ENCODE measurements around the gene KXD1.
"Not testable (repeated sequence)": the region's sequence is repeated elsewhere in the genome, so short reads cannot be mapped to it uniquely, and the experiment has no call there.

KXD1 gene, protein sequence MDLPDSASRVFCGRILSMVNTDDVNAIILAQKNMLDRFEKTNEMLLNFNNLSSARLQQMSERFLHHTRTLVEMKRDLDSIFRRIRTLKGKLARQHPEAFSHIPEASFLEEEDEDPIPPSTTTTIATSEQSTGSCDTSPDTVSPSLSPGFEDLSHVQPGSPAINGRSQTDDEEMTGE

GRCh38 chr19:18557411-18558201, at the start of gene KXD1:
Gene KXD1 (plus strand): TSS chr19:18557870. CDS start chr19:18562057, 4,187 bp downstream.
- DNase-seq = peak; percentile 98 to 99

GRCh38 chr19:18508585-18508984, 49.1 kb upstream of the KXD1 start:
- DNase-seq = no peak

DNA sequence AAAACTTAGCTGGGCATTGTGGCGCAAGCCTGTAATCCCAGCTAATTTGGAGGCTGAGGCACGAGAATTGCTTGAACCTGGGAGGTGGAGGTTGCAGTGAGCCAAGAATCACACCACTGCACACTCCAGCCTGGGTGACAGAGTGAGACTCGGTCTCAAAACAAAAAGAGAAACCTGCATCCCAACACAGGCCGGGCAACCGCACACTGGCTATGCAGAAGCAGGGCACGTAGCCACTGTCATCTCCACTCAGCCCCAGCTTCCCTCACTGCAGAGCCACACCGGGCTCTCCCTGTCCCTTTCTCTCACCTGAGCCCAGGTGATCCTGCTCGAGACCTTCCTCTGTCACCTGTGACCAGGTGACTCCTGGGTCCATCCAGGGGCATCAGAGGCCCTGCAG, 47.5 kb upstream of the KXD1 start:
- DNase-seq = no peak

DNA sequence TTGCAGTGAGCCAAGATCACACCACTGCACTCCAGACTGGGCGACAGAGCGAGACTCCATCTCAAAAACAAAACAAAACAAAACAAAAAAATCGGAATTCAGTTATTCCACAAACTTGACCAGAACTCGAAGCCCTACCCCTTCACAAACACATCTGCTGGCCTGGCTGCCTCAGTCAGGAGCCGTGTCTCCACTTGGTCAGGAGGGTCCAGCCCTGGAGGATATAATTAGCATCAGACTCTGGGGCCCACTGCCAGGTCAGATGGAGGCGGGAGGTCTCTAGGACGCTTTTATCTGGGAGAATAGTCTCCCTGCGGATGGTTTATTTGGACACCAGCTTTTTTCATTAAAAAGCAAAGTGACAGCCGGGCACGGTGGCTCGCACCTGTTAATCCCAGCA, 43.8 kb upstream of the KXD1 start:
- no peak for DNase-seq

DNA sequence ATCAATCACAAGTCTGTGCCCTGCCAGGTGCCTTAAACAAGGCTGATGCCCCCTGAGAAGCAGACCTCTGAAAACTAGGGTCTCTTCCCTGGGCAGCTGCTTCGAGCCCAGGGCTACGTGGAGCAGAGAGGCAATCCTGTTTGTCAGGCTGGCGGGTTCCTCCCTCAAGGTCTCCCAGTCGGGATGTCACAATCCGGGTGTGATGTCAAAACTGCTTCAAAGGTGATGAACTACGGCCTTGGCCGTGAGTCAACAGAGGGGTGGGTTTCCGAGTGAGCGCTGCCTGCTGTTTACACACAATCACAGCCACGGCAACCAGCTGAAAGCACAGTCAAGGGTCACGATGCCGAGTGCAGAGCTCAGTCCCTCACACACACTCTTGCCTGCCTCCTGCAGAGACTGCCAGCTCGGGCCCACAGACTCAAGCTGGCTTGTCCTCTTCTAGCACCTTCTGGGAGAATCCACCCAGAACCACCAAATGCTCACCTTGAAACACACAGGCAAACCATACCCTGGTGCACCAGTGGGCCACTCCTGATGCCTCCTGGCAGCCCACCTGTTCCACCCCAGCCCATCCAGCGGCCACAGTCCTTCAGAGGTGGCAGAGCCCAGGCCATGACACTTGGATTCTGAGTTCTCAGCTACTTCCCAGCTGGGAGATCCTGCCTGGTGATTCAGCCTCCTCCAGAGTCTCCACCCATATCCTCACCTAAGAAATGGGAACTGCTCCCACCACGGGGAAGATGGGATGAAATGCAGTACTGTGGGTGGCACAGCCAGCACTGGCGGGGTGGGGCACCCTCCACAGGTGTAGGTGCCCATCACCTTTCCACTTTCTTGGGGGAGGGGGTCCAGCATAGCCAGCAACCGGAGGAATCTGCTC, 42.6 kb upstream of the KXD1 start:
- DNase-seq = no peak

DNA sequence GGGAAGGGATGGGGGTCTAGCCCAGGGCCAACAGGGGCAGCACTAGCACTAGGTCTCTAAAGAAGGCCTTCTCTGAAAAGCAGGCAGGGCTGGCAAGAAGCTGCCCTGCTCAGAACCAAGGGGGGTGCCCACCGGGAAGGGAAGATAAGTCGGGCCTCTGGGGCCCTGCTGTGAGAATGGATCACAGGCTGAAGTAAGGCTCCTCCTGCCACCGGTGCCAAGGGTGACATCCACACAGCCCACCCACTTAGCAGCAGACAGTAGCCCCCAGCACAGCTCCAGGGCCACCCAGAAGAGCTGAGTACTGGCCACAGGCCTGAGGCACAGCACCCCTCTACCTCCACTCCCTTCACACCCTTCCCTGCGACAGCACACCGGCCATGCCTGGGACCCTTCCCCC, 41.7 kb upstream of the KXD1 start:
- DNase-seq = no peak

- no peak for DNase-seq
Measured at GRCh38 chr19:18517606-18518005, 40.1 kb upstream of the KXD1 start.

DNA sequence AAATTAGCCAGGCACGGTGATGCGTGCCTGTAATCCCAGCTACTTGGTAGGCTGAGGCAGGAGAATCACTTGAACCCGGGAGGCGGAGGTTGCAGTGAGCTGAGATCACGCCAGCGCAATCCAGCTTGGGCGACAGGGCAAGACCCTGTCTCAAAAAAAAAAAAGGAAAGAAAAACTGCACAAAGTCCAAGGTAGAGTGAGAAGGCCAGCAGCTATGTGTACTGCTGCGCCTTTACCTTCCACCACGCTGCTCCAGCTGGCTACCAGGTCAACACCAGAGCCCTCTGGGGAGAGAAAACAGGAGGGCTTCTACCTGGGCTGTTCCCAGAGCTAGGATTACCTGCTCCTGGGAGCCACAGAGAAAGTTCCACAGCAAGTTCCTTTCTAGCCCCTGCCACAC, 39.0 kb upstream of the KXD1 start:
- no peak for DNase-seq

GRCh38 chr19:18519962-18520847, 37.5 kb upstream of the KXD1 start:
- DNase-seq = peak; percentile 65 to 72

GRCh38 chr19:18520848-18521691, 36.6 kb upstream of the KXD1 start:
- DNase-seq = peak in 1 of 2 experiments; percentile 13

- DNase-seq = no peak
Measured at GRCh38 chr19:18521692-18522123, 36.0 kb upstream of the KXD1 start, which contains the start of gene ELL. Gene ELL (minus strand): TSS chr19:18522070. CDS start chr19:18522055, 15 bp downstream.

- DNase-seq = peak; percentile 99
Measured at GRCh38 chr19:18522124-18522861, 35.4 kb upstream of the KXD1 start.

DNA sequence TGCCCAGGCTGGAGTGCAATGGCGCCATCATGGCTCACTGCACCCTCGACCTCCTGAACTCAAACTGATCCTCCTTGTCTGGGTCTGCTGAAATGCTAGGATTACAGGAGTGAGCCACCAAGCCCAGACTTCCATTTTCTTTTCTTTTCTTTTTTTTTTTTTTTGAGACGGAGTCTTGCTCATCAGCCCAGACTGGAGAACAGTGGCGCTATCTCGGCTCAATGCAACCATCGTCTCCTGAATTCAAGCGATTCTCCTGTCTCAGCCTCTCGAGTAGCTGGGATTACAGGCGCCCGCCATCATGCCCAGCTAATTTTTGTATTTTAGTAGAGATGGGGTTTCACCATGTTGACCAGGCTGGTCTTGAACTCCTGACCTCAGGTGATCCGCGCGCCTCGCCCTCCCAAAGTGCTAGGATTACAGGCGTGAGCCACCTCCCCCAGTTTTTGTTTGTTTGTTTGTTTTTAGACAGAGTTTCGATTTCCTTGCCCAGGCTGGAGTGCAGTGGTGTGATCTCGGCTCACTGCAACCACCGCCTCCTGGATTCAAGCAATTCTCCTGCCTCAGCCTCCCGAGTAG, 34.7 kb upstream of the KXD1 start:
- not testable (repeated sequence) for DNase-seq

DNA sequence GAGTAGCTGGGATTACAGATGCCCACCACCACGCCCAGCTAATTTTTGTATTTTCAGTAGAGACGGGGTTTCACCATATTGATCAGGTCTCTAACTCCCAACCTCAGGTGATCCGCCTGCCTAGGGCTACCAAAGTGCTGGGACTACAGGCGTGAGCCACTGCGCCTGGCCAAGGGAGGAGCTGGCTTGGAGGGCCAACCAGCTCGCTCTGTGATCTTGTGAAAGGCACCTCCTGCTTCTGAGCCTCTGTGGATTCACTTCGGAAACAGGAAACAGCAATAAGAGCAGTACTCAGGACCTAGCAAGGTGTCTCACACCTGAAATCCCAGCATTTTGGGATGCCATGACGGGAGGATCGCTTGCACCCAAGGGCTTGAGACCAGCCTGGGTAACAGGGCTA, 33.8 kb upstream of the KXD1 start:
- DNase-seq = no peak

- no peak for DNase-seq
Measured at GRCh38 chr19:18526316-18526715, 31.4 kb upstream of the KXD1 start.

DNA sequence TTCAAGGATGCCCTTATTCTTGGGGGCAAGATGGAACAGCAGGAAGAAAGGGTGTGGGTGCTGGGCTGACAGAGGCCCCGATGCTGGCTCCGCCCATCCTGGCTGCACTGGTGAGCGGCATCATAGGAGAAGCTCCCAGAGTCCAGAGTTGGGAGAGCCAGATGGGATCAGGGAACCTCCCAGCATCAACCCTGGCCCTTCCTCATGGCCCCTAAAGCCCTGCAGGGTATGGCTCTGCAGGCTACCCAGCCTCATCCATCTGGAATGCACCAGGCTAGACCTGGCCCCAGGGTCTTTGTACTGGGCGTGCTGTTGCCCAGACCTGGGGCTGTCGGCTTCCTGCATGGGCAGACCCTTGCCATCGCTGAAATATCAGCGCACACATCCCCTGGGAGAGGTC, 27.9 kb upstream of the KXD1 start:
- DNase-seq = no peak

DNA sequence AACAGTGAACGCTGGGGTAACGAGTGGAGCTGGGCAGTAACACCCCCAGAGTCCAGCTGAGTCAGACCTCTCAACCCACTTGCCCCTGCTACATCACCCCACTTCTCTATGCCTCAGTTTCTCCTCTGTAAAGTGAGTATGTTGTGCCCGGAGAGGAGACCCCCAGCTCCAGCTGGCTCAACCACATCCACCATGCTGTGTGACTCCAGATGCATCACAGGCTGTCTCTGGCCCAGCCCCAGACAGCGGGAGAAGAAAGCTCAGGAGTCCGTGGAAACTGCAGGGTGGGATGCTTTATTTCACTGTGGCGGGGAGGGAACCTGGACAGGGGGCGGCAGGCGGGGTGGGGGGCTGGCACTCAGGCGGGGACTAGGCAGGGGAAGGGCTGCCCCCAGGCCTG, 26.2 kb upstream of the KXD1 start:
- no peak for DNase-seq

DNA sequence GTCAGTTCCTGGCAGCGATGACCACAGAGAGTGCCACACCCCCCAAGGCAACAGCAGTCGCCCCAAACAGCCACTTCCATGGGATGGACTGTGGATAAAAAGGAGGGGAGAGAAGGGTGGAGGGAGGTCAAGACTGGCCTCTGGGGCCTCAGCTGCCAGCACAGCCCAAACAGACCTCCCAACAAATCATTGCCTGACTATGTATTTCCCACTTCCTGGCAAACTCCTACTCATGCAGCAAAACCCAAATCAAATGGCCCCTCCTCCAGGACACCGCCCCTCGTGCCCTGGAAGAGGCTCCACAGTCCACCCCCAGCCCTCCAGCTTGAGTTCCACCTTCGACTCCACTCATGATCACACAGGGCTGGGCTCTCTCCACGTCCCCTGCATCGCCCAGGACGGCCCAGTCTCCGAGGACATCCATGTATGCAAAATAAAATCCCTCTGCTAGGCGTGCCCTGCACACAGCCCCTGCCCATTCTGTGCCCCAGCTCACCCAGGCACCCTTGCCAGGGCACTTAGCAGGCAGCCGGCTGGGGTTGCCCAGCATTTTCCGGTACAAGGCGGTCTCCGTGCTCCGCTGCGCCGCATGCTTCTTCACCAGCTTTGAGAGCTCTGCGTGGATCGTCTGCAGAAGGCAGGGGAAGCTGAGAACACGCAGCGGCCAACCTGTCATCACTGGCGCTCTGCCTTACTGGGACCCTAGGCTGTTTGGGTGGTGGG, 25.3 kb upstream of the KXD1 start:
- DNase-seq = no peak

DNA sequence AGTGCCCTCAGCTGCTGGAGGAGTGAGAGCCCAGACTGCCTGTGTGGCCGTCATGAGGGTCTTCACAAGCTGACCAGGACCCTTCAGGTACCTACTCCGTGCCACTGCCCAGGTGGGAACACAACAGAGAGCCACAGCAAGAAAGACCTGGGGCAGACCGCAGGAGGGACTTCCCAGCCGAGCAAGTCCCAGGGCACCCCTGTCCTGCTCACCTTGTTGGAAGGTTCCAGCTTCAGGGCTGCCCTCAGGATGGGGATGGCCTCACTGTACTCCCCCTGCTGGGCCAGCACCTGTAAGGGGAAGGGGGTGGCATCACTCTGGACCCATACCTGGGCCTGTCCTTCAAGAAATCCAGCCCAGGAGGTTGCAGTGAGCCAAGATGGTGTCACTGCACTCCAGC, 24.6 kb upstream of the KXD1 start:
- DNase-seq = no peak

- DNase-seq = no peak
Measured at GRCh38 chr19:18536475-18536874, 21.2 kb upstream of the KXD1 start.
